Measurements from ENCODE around the gene PREB.

PREB gene

GRCh38 chr2:27097341-27097740 lies 37.1 kb downstream of the PREB start:
- Histone ChIP-seq H3K4me3 (ENCODE audit: severe bottlenecking) (no peak overlapping the region), H3K36me3 (ENCODE audit: low read depth) (no peaks in the 10 kb centered on the region), H3K27ac (ENCODE audit: poor library complexity, severe bottlenecking) (no peak overlapping the region), H3K9me3 (ENCODE audit: severe bottlenecking) (no peaks in the 10 kb centered on the region), H3K27me3 (ENCODE audit: insufficient read depth, poor library complexity, severe bottlenecking) (no peaks in the 10 kb centered on the region), H3K4me1 (ENCODE audit: insufficient read depth, poor library complexity, severe bottlenecking) (no peaks in the 10 kb centered on the region)
- DNase-seq (ENCODE audit: low spot score) = no peak
- no peak for TF ChIP-seq CTCF (IDR thresholded peaks at IDR 0.05; ENCODE audit: poor library complexity, severe bottlenecking)
- ATAC-seq (ENCODE audit: low read depth) = no peak

- no peak for ATAC-seq (ENCODE audit: low read depth)
- Histone ChIP-seq H3K27ac (ENCODE audit: poor library complexity, severe bottlenecking) (no peak overlapping the region), H3K9me3 (ENCODE audit: severe bottlenecking) (no peaks in the 10 kb centered on the region), H3K27me3 (ENCODE audit: insufficient read depth, poor library complexity, severe bottlenecking) (no peaks in the 10 kb centered on the region), H3K36me3 (ENCODE audit: low read depth) (no peaks in the 10 kb centered on the region), H3K4me1 (ENCODE audit: insufficient read depth, poor library complexity, severe bottlenecking) (no peaks in the 10 kb centered on the region), H3K4me3 (ENCODE audit: severe bottlenecking) (no peak overlapping the region)
- no peak for TF ChIP-seq CTCF (IDR thresholded peaks at IDR 0.05; ENCODE audit: poor library complexity, severe bottlenecking)
- no peak for DNase-seq (ENCODE audit: low spot score)
Observed at GRCh38 chr2:27096748-27097297, 37.6 kb downstream of the PREB start.

GRCh38 chr2:27095745-27096651 lies 38.4 kb downstream of the PREB start:
- H3K27ac ChIP-seq (ENCODE audit: poor library complexity, severe bottlenecking) = no peak overlapping the region
- DNase-seq (ENCODE audit: low spot score) = no peak

GRCh38 chr2:27095427-27095744 lies 39.0 kb downstream of the PREB start:
- no peak overlapping the region for H3K4me3 ChIP-seq (ENCODE audit: severe bottlenecking)
- no peaks in the 10 kb centered on the region for H3K36me3 ChIP-seq (ENCODE audit: low read depth)
- ATAC-seq (ENCODE audit: low read depth) = no peak
- H3K27ac ChIP-seq (ENCODE audit: poor library complexity, severe bottlenecking) = no peak overlapping the region
- H3K4me1 ChIP-seq (ENCODE audit: insufficient read depth, poor library complexity, severe bottlenecking) = no peaks in the 10 kb centered on the region
- no peaks in the 10 kb centered on the region for H3K9me3 ChIP-seq (ENCODE audit: severe bottlenecking)
- no peak for TF ChIP-seq CTCF (IDR thresholded peaks at IDR 0.05; ENCODE audit: poor library complexity, severe bottlenecking)
- no peaks in the 10 kb centered on the region for H3K27me3 ChIP-seq (ENCODE audit: insufficient read depth, poor library complexity, severe bottlenecking)
- DNase-seq (ENCODE audit: low spot score) = no peak

More at GRCh38 chr2:27095745-27096651, 38.4 kb downstream of the PREB start:
- Histone ChIP-seq H3K4me3 (ENCODE audit: severe bottlenecking) (no peak overlapping the region), H3K4me1 (ENCODE audit: insufficient read depth, poor library complexity, severe bottlenecking) (no peaks in the 10 kb centered on the region), H3K36me3 (ENCODE audit: low read depth) (no peaks in the 10 kb centered on the region), H3K9me3 (ENCODE audit: severe bottlenecking) (no peaks in the 10 kb centered on the region), H3K27me3 (ENCODE audit: insufficient read depth, poor library complexity, severe bottlenecking) (no peaks in the 10 kb centered on the region)
- ATAC-seq (ENCODE audit: low read depth) = peak; percentile 69
- TF ChIP-seq CTCF (IDR thresholded peaks at IDR 0.05; ENCODE audit: poor library complexity, severe bottlenecking) = no peak

Data from RWPE2 (cell line).